Fibroblast of lung (primary cell): ENCODE results near the gene NHP2. TPM values are rescaled to one million over a fixed set of nuclear protein-coding genes. Genes with fewer than 3 reads are reported as not detected.

Experiments
- DNase-seq, 2 donors: peaks; one replicate each; pipeline versions ENCODE4 v3.0.0 to v3.0.0-alpha.2; 2010; ENCODE audit warnings: low read depth in 2 of 2
- H2AFZ ChIP-seq: 2 replicates; pipeline ENCODE4 v1.5.1; 2012; ENCODE audit warnings: low read length, control low read depth, inconsistent platforms
- H3K27ac ChIP-seq: 2 replicates; pipeline ENCODE4 v1.5.1; 2011; ENCODE audit warnings: low read length, control low read depth; ENCODE audit not compliant: insufficient read depth
- H3K27me3 ChIP-seq: 2 replicates; pipeline ENCODE4 v1.5.1; 2011; ENCODE audit warnings: mild to moderate bottlenecking, low read length; ENCODE audit not compliant: control insufficient read depth, insufficient read depth
- H3K36me3 ChIP-seq: 2 replicates; pipeline ENCODE4 v1.5.1; 2011; ENCODE audit warnings: low read length; ENCODE audit not compliant: control insufficient read depth, insufficient read depth
- H3K4me1 ChIP-seq: 2 replicates; pipeline ENCODE4 v1.5.1; 2011; ENCODE audit warnings: low read length; ENCODE audit not compliant: control insufficient read depth, insufficient read depth; ENCODE audit errors: extremely low read depth
- H3K4me2 ChIP-seq: 2 replicates; pipeline ENCODE4 v1.5.1; 2011; ENCODE audit warnings: low read length, control low read depth; ENCODE audit not compliant: insufficient read depth; ENCODE audit errors: extremely low read depth
- H3K4me3 ChIP-seq, 4 experiments: fragments of 200-600 bp in 1 of 4; sonication (generic) in 1 of 4; replicated peaks in 1 of 4; 2 replicates each; pipeline ENCODE4 v1.5.1; 2011 to 2016; ENCODE audit warnings: low read length in 4 of 4, low read depth in 3 of 4, mild to moderate bottlenecking in 3 of 4, control low read depth in 2 of 4, inconsistent platforms in 1 of 4, mixed read lengths in 1 of 4; ENCODE audit not compliant: insufficient read depth in 1 of 4; ENCODE audit errors: control extremely low read depth in 1 of 4
- H3K79me2 ChIP-seq: 2 replicates; pipeline ENCODE4 v1.5.1; 2012; ENCODE audit warnings: mild to moderate bottlenecking, low read length, inconsistent platforms; ENCODE audit not compliant: control insufficient read depth, insufficient read depth
- H3K9ac ChIP-seq: 2 replicates; pipeline ENCODE4 v1.5.1; 2011; ENCODE audit warnings: mild to moderate bottlenecking, low read length, control low read depth; ENCODE audit not compliant: insufficient read depth
- H3K9me3 ChIP-seq: 2 replicates; pipeline ENCODE4 v1.5.1; 2012; ENCODE audit warnings: low read depth, low read length; ENCODE audit not compliant: control insufficient read depth, insufficient read depth
- H4K20me1 ChIP-seq: 2 replicates; pipeline ENCODE4 v1.5.1; 2011; ENCODE audit warnings: low read length; ENCODE audit not compliant: control insufficient read depth, insufficient read depth; ENCODE audit errors: extremely low read depth
- CTCF ChIP-seq, 2 donors: IDR thresholded peaks in 1 of 2; conservative IDR thresholded peaks in 1 of 2; 1 replicate in 1 of 2; 2 replicates in 1 of 2; pipeline ENCODE4 v1.5.1; 2011 to 2012; ENCODE audit warnings: low read length in 2 of 2, control low read depth in 1 of 2, inconsistent platforms in 1 of 2, low read depth in 1 of 2, mild to moderate bottlenecking in 1 of 2
- EZH2 ChIP-seq: IDR thresholded peaks from 2 replicates; pipeline ENCODE4 v1.5.1; 2012; ENCODE audit warnings: low read length, control low read depth, mild to moderate bottlenecking; ENCODE audit errors: missing control alignments
- polyA plus RNA-seq, 2 donors: library from polyadenylated mRNA; depleted of rRNA in 1 of 2; stranded (reverse) in 1 of 2; unstranded in 1 of 2; fragments of >200 nt; gene quantifications; 2 replicates each; pipeline ENCODE4 v1.2.1, GENCODE V29; 2011 to 2012; ENCODE audit warnings: missing spikeins in 1 of 2
- total RNA-seq: library from RNA; depleted of rRNA; stranded (reverse); fragments of >200 nt; gene quantifications from 2 replicates; pipeline ENCODE4 v1.2.1, GENCODE V29; 2014

The NHP2 gene
- total and polyA plus RNA-seq, 2 donors (not counting 1 experiment from before 2014, with no cell fraction given), result 78.3 to 85.7 TPM

- DNase-seq, result no peak
- Histone ChIP-seq H3K4me1 (no peaks in the 10 kb centered on the region), H3K27ac (no peak overlapping the region), H4K20me1 (no peaks in the 10 kb centered on the region), H3K4me3 (no peak overlapping the region), H3K79me2 (no peaks in the 10 kb centered on the region), H3K9ac (no peak overlapping the region), H3K27me3 (peaks cover 5% of the 10 kb centered on the region), H3K4me2 (no peak overlapping the region), H3K36me3 (no peaks in the 10 kb centered on the region), H3K9me3 (no peaks in the 10 kb centered on the region), H2AFZ (no peak overlapping the region)
- TF ChIP-seq CTCF (conservative IDR thresholded peaks at IDR 0.05 in 1 of 2, IDR thresholded peaks at IDR 0.05 in 1 of 2; ENCODE audit: low read depth in 1 of 2, low read length in 2 of 2), result no peak
- no peak for TF ChIP-seq EZH2
Measured at GRCh38 chr5:178162481-178162880, 8.8 kb upstream of the NHP2 start.

GRCh38 chr5:178160176-178160575 lies 6.5 kb upstream of the NHP2 start:
- TF ChIP-seq EZH2, result no peak
- no peak for TF ChIP-seq CTCF (conservative IDR thresholded peaks at IDR 0.05 in 1 of 2, IDR thresholded peaks at IDR 0.05 in 1 of 2; ENCODE audit: low read depth in 1 of 2, low read length in 2 of 2)
- peaks cover 2% of the 10 kb centered on the region for H3K27me3 ChIP-seq
- no peak for DNase-seq
- no peaks in the 10 kb centered on the region for H3K4me1 ChIP-seq
- H3K79me2 ChIP-seq, result no peaks in the 10 kb centered on the region
- no peak overlapping the region for H3K4me3 ChIP-seq
- H4K20me1 ChIP-seq, result no peaks in the 10 kb centered on the region
- no peak overlapping the region for H2AFZ ChIP-seq
- no peak overlapping the region for H3K4me2 ChIP-seq
- no peak overlapping the region for H3K27ac ChIP-seq
- H3K9ac ChIP-seq, result no peak overlapping the region
- no peaks in the 10 kb centered on the region for H3K36me3 ChIP-seq
- no peaks in the 10 kb centered on the region for H3K9me3 ChIP-seq

- no peaks in the 10 kb centered on the region for H3K9me3 ChIP-seq
- H3K4me3 ChIP-seq, result no peak overlapping the region
- H3K27me3 ChIP-seq, result no peaks in the 10 kb centered on the region
- H2AFZ ChIP-seq, result no peak overlapping the region
- H3K79me2 ChIP-seq, result peaks cover 7% of the 10 kb centered on the region
- TF ChIP-seq EZH2 (no peak), CTCF (conservative IDR thresholded peaks at IDR 0.05 in 1 of 2, IDR thresholded peaks at IDR 0.05 in 1 of 2; ENCODE audit: low read depth in 1 of 2, low read length in 2 of 2) (no peak)
- no peak overlapping the region for H3K4me2 ChIP-seq
- no peaks in the 10 kb centered on the region for H3K4me1 ChIP-seq
- H4K20me1 ChIP-seq, result no peaks in the 10 kb centered on the region
- peaks cover 4% of the 10 kb centered on the region for H3K36me3 ChIP-seq
- no peak for DNase-seq
- H3K9ac ChIP-seq, result no peak overlapping the region
- no peak overlapping the region for H3K27ac ChIP-seq
Measured at GRCh38 chr5:178155065-178155464, 1.4 kb upstream of the NHP2 start.
